Lung (tissue), 12 donors: ENCODE data around the gene TLE6. TPM values are rescaled to one million over a fixed set of nuclear protein-coding genes. Genes with fewer than 3 reads are reported as not detected.

Source experiments
- ATAC-seq: fragments of 200-7000 bp; cut with Tn5 transposase; one replicate; pipeline ENCODE4 v1.9.1; 2020; ENCODE audit warnings: moderate number of reproducible peaks; ENCODE audit not compliant: insufficient read depth, low FRiP score
- DNase-seq, 3 donors: peaks; one replicate each; pipeline ENCODE4 v3.0.0-alpha.2; 2013 to 2017
- H3K27ac ChIP-seq, 2 donors: one replicate each; pipeline ENCODE4 v1.5.1; 2013; ENCODE audit warnings: mild to moderate bottlenecking in 2 of 2, moderate library complexity in 2 of 2, control low read depth in 1 of 2, inconsistent platforms in 1 of 2, low read depth in 1 of 2, low read length in 1 of 2
- H3K27me3 ChIP-seq, 3 donors: one replicate each; pipeline ENCODE4 v1.5.1; 2013; ENCODE audit warnings: low read length in 2 of 3; ENCODE audit not compliant: control insufficient read depth in 3 of 3, insufficient read depth in 3 of 3
- H3K36me3 ChIP-seq, 4 donors: one replicate each; pipeline ENCODE4 v1.5.1; 2013; ENCODE audit warnings: low read length in 4 of 4, mild to moderate bottlenecking in 1 of 4, moderate library complexity in 1 of 4; ENCODE audit not compliant: control insufficient read depth in 4 of 4, insufficient read depth in 4 of 4
- H3K4me1 ChIP-seq, 5 donors: one replicate each; pipeline ENCODE4 v1.5.1; 2013; ENCODE audit warnings: low read length in 5 of 5, mild to moderate bottlenecking in 2 of 5, moderate library complexity in 1 of 5; ENCODE audit not compliant: control insufficient read depth in 5 of 5, insufficient read depth in 5 of 5
- H3K4me3 ChIP-seq: one replicate; pipeline ENCODE4 v1.5.1; 2013; ENCODE audit warnings: mild to moderate bottlenecking, control low read depth, moderate library complexity
- H3K9ac ChIP-seq, 2 donors: one replicate each; pipeline ENCODE4 v1.5.1; 2013; ENCODE audit warnings: low read length in 2 of 2, control low read depth in 1 of 2; ENCODE audit not compliant: insufficient read depth in 1 of 2
- H3K9me3 ChIP-seq, 4 donors: one replicate each; pipeline ENCODE4 v1.5.1; 2013; ENCODE audit warnings: low read length in 3 of 4, mild to moderate bottlenecking in 1 of 4, moderate library complexity in 1 of 4; ENCODE audit not compliant: control insufficient read depth in 4 of 4, insufficient read depth in 3 of 4
- CTCF ChIP-seq: IDR thresholded peaks from 2 replicates; pipeline ENCODE4 v1.5.1; 2012; ENCODE audit warnings: mild to moderate bottlenecking; ENCODE audit errors: control extremely low read depth, extremely low read depth
- WGBS, 2 donors: extraction: QIAGEN DNeasy Blood & Tissue Kit; methylation state at CpG; one replicate each; pipeline ENCODE4 v1.1.7; 2013; 5-methylcytosine and 5-hydroxymethylcytosine counted together
- polyA plus RNA-seq, 2 donors: library from polyadenylated mRNA; stranded (reverse); fragments of 200-250 nt; gene quantifications; one replicate each; pipeline ENCODE4 v1.2.1, GENCODE V29; 2013
- total RNA-seq, 2 donors: library from RNA; depleted of rRNA in 1 of 2; stranded (reverse); fragments of >200 nt in 1 of 2; gene quantifications; one replicate each; pipeline ENCODE4 v1.2.1, GENCODE V29; 2014 to 2021
- donor health status: control.
- donor health status: control.
- donor health status: Bipolar disorder and iron deficiency.
- donor health status: healthy.
- donor health status: DM: yes; HTN: yes; CAD: no.

The TLE6 gene
- total and polyA plus RNA-seq, 4 donors: 6.1 to 8.8 (median 7.2) TPM

GRCh38 chr19:3033595-3034405 is 56.4 kb downstream of the TLE6 start:
- no peak for DNase-seq
- no peak for TF ChIP-seq CTCF
- peaks cover 0 to 30% (median 11%) of the 10 kb centered on the region in 5 donors for H3K4me1 ChIP-seq
- H3K27ac ChIP-seq: no peak overlapping the region
- no peak overlapping the region for H3K9ac ChIP-seq
- peaks cover 0 to 1% (median 0%) of the 10 kb centered on the region in 4 donors for H3K9me3 ChIP-seq
- no peaks in the 10 kb centered on the region for H3K27me3 ChIP-seq
- no peaks in the 10 kb centered on the region for H3K36me3 ChIP-seq
- no peak for ATAC-seq
- no peak overlapping the region for H3K4me3 ChIP-seq
- 83 to 86% methylated on average over 11 of the region's 11 CpGs for WGBS, 2 donors

- no peak for DNase-seq
- no peaks in the 10 kb centered on the region for H3K27me3 ChIP-seq
- H3K27ac ChIP-seq: peak overlapping the region in 1 of 2 donors; percentile 65
- TF ChIP-seq CTCF: no peak
- no peaks in the 10 kb centered on the region for H3K36me3 ChIP-seq
- H3K9me3 ChIP-seq: peaks cover 0 to 1% (median 0%) of the 10 kb centered on the region in 4 donors
- peaks cover 0 to 30% (median 11%) of the 10 kb centered on the region in 5 donors for H3K4me1 ChIP-seq
- H3K9ac ChIP-seq: peak overlapping the region in 1 of 2 donors; percentile 64
- no peak overlapping the region for H3K4me3 ChIP-seq
- no peak for ATAC-seq
These were observed 57.0 kb downstream of the TLE6 start for GRCh38 chr19:3034406-3034655.

- H3K9ac ChIP-seq: peak overlapping the region in 1 of 2 donors; percentile 64
- TF ChIP-seq CTCF: no peak
- H3K4me3 ChIP-seq: no peak overlapping the region
- 11% methylated on average over 28 of the region's 28 CpGs for WGBS, 2 donors
- peak overlapping the region; percentile 65 to 76 for H3K27ac ChIP-seq
- ATAC-seq: no peak
- no peaks in the 10 kb centered on the region for H3K27me3 ChIP-seq
- DNase-seq: peak; percentile 80 to 94 (median 91)
- H3K4me1 ChIP-seq: peaks cover 0 to 26% (median 11%) of the 10 kb centered on the region in 5 donors
- no peaks in the 10 kb centered on the region for H3K9me3 ChIP-seq
- no peaks in the 10 kb centered on the region for H3K36me3 ChIP-seq
These were observed 57.5 kb downstream of the TLE6 start for GRCh38 chr19:3034656-3035541.
